T-helper 2 cell treated with Interferon-gamma antibody and Interleukin-4, amounts not matched to agents 100 ng/mL and 5 ng/mL, for 36 hours (primary cell): Measurements from ENCODE around the gene TNFRSF14. TPM values are rescaled to one million over a fixed set of nuclear protein-coding genes. Genes with fewer than 3 reads are reported as not detected.
"Not testable (repeated sequence)": the region's sequence is repeated elsewhere in the genome, so short reads cannot be mapped to it uniquely, and the experiment has no call there.

Source experiments
- intact Hi-C: fragments of 100-400 bp; cut with micrococcal nuclease; formaldehyde crosslinking; loops from one replicate; pipeline ENCODE4 v1.15.1; 2023
- total RNA-seq: library from RNA; stranded (reverse); gene quantifications from 2 replicates; pipeline ENCODE4 v1.2.3, GENCODE V29; 2022

The TNFRSF14 gene
- total RNA-seq, 1 donor from 2014 or later, result 158 TPM

DNA sequence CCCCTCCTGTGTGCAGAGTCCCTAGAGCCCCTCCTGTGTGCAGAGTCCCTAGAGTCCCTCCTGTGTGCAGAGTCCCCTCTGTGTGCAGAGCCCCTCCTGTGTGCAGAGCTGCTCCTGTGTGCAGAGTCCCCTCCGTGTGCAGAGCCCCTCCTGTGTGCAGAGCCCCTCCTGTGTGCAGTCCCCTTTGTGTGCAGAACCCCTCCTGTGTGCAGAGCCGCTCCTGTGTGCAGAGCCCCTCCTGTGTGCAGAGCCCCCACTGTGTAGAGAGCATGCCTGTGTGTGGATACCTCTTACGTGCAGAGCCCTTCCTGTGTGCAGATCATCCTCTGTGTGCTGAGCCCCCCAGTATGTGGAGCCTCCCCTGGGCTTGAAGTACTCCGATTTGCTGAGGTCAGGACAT, 17.8 kb upstream of the TNFRSF14 start:
- intact Hi-C loops, result no loop called here

DNA sequence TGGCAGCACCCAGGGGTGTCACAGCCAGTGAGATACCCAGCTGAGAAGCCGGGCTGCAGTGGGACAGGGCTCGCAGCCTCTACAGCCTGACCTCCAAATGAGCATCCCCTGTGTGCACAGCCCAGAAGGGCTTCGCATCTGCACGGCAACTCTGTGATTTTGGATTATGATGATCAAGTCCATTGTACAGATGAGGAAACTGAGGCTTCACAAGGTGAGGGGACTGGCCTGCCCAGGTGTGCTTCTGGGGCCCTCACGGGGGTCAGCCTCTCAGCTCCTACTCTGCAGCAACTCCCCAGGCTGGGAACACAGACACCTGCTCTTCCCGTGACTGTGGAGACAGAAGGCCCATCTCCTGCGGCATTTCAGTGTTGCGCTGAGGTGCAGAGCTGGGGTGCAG, 17.3 kb upstream of the TNFRSF14 start:
- intact Hi-C loops, result no loop called here

GRCh38 chr1:2539312-2539907, 16.8 kb upstream of the TNFRSF14 start:
- intact Hi-C loops, result no loop called here

- intact Hi-C loops, result no loop called here
Observed at GRCh38 chr1:2540816-2541492, 15.2 kb upstream of the TNFRSF14 start.

- intact Hi-C loops, result no loop called here
Observed at GRCh38 chr1:2541619-2542245, 14.4 kb upstream of the TNFRSF14 start.

DNA sequence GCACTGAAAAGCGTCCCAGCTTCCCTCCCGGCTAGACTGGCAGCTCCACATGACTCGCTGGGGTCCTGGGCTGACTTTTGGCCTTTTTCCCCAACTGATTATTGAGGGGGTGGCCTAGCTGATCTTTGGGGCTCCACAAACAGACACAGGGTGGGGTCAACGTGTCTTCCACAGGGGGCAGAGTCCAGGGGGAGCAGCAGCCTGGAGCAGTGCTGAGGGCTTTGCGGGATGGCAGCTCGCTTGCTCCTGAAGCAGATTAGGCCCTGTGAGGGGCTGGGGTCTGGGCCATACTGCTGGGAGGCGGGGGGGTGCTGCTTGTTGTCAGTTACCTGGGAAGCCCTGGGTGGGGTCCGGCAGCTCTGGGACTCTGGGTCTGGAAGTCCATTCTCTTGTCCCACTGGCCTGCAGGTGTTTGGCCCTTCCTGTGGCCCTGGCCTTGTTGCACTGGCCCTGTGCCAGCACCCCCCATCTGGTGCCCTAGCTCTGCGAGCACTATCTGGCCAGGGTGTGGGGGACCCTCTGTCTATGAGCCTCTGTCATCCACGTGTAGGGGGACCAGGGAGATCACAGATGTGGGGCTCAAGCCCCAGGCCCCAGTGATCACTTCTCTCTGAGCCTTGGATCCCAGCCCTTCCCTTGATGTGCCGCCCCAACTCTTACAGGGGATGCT, 13.8 kb upstream of the TNFRSF14 start:
- intact Hi-C loops, result no loop called here

DNA sequence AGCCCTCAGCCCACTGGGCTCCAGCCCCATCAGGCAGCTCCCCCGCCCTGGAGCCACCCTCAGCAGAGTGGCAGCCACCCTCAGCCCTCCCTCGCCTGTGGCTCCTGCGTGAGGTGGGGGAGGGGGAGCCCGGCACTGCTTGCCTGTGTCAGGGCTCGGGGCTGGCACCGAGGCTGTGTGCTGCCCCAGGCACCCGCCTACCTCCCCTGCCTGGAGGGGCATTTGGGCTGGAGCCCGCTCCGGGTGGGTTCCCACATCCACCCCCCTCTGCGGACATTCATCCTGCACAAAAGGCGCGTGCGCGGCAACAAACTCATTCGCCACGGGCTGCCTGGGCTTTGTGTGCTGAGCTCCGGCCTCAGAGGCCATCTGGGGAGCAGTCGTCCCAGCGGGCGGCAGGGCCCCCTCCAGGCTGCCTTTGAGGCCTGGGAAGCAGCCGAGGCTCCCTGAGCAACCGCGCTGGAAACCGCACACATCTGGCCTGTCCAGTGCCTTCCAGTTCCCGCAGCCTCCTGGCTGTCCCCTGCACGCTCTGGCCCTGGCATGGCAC, 12.6 kb upstream of the TNFRSF14 start:
- intact Hi-C loops, result no loop called here

DNA sequence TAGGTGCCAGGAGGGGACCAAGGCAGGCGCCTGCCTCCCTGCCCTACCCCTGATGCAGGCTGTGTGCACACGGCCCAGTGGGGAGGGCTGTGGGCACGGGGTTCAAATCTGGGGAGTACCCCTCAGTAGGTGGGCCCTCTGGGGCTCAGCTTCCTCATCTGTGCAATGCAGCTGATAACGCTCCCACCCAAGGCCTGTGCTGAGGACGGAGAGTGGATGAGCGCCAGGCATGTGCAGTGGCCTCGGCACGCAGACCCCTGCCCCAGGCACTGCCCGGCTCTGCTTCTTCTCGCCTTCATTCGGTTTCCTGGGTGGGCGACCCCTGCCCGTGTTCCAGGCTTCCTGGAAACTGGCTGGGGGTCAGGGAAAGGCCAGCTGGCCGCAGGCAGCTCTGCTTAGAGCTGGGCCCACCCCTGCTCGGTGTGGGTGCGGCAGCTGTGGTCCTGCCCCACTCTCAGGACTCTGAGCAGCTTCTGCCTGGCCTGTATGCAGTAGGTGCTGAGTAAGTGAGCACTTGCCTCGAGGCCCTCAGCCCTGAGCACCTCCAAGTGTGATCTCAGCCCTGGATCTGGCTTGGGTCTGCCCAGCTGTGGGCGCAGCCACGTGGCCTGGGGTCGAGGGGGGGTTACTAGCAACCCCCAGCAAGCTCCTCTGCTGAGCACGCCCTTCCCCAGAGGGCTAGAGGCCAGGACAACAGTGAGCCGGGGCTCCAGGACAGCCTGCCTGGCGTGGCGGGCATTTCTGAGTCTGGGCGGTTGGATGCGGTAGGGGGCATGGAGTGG, 11.9 kb upstream of the TNFRSF14 start:
- intact Hi-C loops, result no loop called here

DNA sequence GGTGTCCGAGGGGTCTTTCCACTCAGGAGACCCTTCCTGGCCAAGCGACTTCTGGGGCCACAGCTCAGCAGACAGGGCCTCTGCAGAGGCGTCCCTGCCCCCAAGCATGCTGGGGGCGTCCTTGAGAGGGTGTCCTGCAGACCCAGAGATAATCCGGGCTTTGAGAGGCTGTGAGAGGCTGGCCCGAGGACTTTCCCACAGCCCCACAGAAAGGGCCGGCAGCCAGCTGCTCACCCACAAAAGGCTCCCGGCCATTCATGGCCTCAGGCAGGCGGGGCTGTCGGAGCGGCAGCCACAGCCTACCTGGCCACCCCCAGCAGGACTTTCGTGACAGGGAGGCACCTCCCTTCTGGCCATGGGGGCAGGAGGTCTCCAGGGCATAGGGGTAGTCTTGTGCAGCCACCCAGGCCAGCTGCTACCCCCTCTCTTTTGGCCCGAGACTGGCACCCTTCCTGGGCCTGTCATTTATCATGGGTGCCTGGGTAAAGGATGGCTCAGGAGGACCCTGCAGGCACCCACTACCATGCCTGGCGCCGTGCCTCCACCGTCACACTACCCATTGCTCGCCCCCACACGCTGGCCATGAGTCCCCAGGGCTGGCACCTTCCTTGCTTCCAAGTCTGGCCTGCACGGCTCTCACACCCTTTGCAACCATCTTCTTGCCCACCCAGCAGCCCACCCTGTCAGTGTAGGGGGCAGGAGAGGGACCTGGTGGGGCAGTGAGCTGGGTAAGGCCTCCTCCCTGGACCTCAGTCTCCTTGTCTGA, 11.1 kb upstream of the TNFRSF14 start:
- intact Hi-C loops, result no loop called here

DNA sequence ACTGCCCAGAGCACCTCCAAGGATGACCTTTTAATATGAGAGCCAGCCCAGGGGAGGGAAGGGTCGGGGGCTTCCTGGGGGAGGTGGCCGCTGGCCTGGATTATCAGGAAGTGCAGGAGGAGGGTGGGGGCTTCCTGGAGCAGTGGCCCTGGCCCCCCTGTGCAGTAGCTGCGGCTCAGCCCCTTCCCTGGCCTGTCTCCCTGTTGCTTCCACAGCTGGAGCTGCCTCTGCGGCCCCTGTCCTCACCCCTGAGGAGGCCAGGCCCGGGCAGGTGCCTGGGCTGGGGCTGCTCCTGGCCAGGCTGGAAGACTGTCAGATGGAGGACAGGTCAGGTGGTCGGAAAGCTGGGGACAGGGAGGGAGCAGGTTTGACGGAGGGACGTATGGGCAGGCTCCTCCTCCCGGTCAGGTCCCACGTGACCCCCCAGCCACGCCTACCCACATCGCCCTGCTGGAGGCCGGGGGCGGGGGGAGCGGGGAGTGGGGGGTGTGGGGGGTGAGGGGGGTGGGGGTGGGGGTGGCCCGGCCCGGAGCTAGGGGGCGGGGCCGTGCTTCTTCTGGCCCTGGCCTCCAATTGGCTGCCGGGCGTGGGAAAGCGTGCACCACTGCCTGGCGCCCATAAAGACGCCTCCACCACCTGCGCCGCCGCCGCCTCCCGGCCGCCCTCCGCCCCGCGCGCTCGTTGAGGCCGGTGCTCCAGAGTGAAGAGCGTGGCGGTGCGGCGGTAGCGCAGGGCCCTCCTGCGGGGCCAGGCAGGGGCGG, 10.2 kb upstream of the TNFRSF14 start:
- intact Hi-C loops, result loop anchor here (2.0 kb wide), 2 partner anchors 341 to 351 kb away; partner anchors contain the start of gene FAAP20

DNA sequence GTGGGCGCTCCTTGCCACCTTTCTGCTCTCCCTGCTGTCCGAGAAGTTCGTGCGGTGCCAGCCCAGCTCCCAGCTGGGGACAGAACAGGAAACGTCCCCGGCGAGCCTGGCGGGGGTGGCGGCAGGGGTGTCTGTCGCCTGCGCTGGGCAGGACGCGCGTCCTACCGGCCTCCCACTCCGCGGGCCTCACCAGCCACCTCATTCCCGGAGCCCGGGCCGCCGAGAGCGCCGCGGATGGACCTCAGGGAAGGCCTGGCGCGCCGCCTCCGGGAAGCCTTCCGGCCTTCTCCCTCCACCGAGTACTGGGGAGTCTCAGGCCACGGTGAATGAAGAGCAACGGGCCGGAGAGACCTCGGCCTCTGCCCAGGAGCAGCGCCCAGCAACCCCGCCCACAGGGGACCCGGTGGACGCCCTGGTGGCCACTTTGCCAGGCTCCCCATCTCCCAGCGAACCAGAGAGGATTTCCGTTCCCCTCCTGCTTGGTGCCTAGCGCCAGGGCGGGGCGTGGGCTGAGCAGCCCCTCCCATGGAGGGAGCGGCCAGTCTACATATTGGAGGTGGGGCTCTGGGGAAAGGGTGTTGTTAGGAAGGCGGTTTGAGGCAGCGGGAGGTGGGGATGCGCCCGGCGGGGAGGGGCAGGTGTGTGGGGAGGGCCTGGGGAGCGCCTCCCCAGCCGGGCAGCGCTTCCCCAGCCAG, 9.5 kb upstream of the TNFRSF14 start:
- intact Hi-C loops, result loop anchor here (1.0 to 2.0 kb wide), 3 partner anchors 20 to 352 kb away; partner anchors contain the start of genes FAAP20 and PANK4

DNA sequence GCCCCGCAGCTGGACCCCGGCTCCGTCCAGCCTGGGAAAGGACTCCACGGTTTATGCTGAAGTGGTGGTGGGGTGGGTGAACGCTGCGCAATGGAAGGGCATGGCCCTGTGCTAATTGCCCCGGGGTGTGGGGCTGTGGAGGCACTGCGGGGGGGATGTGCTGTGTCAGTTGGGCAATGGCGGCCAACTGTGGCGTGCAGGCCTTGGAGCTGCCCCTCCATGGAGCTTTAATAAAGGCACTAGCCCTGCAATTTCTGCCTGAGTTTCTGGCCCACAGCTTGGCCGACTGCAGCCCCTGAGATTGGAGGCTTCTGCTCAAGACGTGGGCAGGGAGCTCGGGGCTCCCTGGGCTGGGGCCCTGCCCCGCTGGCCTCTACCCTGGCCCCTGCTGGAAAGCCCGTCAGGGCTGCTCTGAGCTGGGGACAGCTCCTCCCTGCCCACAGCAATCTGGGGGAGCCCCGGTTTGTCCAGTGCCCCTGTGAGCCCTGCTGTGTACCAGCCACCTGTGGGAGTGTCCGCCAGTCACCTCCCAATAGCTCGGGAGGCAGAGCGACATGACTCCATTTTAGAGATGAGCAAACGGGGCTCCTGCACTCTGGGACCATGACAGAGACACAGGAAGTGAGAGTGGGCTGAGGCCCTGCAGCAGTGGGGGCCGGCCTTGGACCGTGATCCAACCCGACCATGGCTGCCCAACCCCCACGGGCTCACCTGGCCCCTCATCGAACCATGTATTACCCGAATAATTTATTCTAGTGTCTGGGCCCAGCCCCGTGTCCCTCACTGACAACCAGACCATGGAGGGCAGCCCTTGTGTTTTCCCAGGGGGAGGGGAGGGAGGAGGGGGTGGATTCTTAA, 8.7 kb upstream of the TNFRSF14 start:
- intact Hi-C loops, result loop anchor here (1.0 to 2.0 kb wide), 5 partner anchors 9 to 353 kb away; partner anchors contain the start of genes FAAP20, PANK4, PRXL2B and TNFRSF14

GRCh38 chr1:2548068-2548589, 8.0 kb upstream of the TNFRSF14 start:
- intact Hi-C loops, result loop anchor here (1.0 kb wide), 2 partner anchors 8 to 38 kb away; partner anchors contain the start of genes PRXL2B and TNFRSF14

GRCh38 chr1:2549367-2550029, 6.7 kb upstream of the TNFRSF14 start:
- intact Hi-C loops, result not testable (repeated sequence)

DNA sequence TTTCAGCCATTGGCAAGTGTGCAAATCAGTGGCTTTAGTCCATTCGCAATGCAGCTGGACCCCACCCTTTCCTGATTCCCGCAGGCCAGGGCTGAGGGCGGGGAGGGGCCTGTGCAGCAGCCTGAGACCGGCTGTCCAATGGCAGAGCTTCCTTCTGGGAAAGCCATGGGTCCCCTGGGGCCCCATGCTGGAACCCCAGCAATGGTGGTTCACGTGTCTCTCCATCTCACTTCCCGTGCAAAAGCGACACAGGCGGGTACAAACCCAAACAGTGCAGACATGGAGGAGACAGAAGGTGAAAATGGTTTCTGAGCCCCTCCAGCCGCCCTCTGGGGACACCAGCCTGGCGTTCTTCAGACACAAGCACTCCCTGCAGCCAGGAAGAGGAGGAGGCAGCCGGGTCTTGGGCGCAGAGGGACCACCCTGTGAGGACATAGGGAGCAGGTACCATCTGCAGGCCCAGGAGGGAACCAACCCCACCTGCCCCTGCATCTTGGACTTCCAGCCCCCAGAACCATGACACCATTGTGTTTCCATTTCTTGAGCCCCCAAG, 5.8 kb upstream of the TNFRSF14 start:
- intact Hi-C loops, result not testable (repeated sequence)

- intact Hi-C loops, result not testable (repeated sequence)
Observed at GRCh38 chr1:2551544-2551943, 4.6 kb upstream of the TNFRSF14 start.

GRCh38 chr1:2552189-2552588, 4.0 kb upstream of the TNFRSF14 start:
- intact Hi-C loops, result no loop called here
